Measurements from ENCODE around the gene SMAD7. TPM values are rescaled to one million over a fixed set of nuclear protein-coding genes. Genes with fewer than 3 reads are reported as not detected.

SMAD7 gene
- total and polyA plus RNA-seq, 4 donors, result 27.3 to 98.8 (median 44.2) TPM

- no peak overlapping the region for H3K4me3 ChIP-seq (ENCODE audit: low read length in 2 of 2)
- no peaks in the 10 kb centered on the region for H3K36me3 ChIP-seq (ENCODE audit: control insufficient read depth in 1 of 2, insufficient read depth in 2 of 2, low read length in 1 of 2)
- DNase-seq (peak in 1 of 2 donors; percentile 93), ATAC-seq (ENCODE audit: low FRiP score) (peak; percentile 24)
- intact Hi-C loops (cut with DNase I), result no loop called here
- H3K27me3 ChIP-seq (ENCODE audit: control insufficient read depth in 1 of 2, insufficient read depth in 2 of 2, low read length in 1 of 2), result no peaks in the 10 kb centered on the region
- no peaks in the 10 kb centered on the region for H3K4me1 ChIP-seq (ENCODE audit: control insufficient read depth in 1 of 2, insufficient read depth in 2 of 2, low read length in 2 of 2)
- H3K27ac ChIP-seq (ENCODE audit: low read depth in 1 of 2, low read length in 2 of 2), result peak overlapping the region in 1 of 2 donors; percentile 58
- 88 to 90% methylated on average over 9 of the region's 9 CpGs for WGBS, 2 donors
- no peaks in the 10 kb centered on the region for H3K9me3 ChIP-seq (ENCODE audit: control insufficient read depth, low read length)
Measured at GRCh38 chr18:48896875-48897511, 53.8 kb downstream of the SMAD7 start.

GRCh38 chr18:48896326-48896874, 54.4 kb downstream of the SMAD7 start:
- Histone ChIP-seq H3K27me3 (ENCODE audit: control insufficient read depth in 1 of 2, insufficient read depth in 2 of 2, low read length in 1 of 2) (no peaks in the 10 kb centered on the region), H3K4me1 (ENCODE audit: control insufficient read depth in 1 of 2, insufficient read depth in 2 of 2, low read length in 2 of 2) (no peaks in the 10 kb centered on the region), H3K9me3 (ENCODE audit: control insufficient read depth, low read length) (no peaks in the 10 kb centered on the region), H3K36me3 (ENCODE audit: control insufficient read depth in 1 of 2, insufficient read depth in 2 of 2, low read length in 1 of 2) (no peaks in the 10 kb centered on the region), H3K27ac (ENCODE audit: low read depth in 1 of 2, low read length in 2 of 2) (no peak overlapping the region), H3K4me3 (ENCODE audit: low read length in 2 of 2) (no peak overlapping the region)
- ATAC-seq (ENCODE audit: low FRiP score) (no peak), DNase-seq (no peak)
- intact Hi-C loops (cut with DNase I), result no loop called here
- 86 to 92% methylated on average over 8 of the region's 8 CpGs for WGBS, 2 donors

DNA sequence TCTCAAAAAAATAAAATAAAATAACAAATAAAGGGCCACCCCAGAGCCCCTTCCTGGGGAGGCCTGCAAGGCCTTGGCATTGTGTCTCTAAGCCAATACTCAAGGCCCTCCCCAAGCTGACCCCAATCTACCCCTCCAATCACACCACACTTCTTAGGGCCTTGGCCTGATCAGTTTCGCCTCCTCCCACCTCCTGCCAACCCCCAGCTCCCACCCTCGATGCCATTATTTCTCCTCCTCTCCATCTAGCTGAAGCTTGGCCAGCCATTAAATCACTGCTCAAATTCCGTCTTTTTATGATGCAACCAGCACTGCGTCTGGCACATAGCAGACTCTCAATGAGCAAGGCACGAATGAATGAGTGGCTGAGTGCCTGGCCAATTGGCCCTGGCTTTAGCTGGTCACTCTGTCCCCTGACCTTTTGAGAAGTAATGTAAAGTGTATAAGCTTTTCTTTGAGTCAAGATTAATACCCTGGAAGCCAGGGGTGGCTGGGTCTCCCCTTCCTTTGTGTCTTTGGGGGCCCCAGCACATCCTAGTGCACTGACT, 55.9 kb downstream of the SMAD7 start:
- DNase-seq (peak in 1 of 2 donors; percentile 78), ATAC-seq (ENCODE audit: low FRiP score) (peak; percentile 40)
- H3K36me3 ChIP-seq (ENCODE audit: control insufficient read depth in 1 of 2, insufficient read depth in 2 of 2, low read length in 1 of 2), result no peaks in the 10 kb centered on the region
- H3K4me3 ChIP-seq (ENCODE audit: low read length in 2 of 2), result no peak overlapping the region
- intact Hi-C loops (cut with DNase I), result no loop called here
- WGBS, 2 donors, result 31 to 43% methylated on average over 5 of the region's 5 CpGs
- no peaks in the 10 kb centered on the region for H3K27me3 ChIP-seq (ENCODE audit: control insufficient read depth in 1 of 2, insufficient read depth in 2 of 2, low read length in 1 of 2)
- H3K9me3 ChIP-seq (ENCODE audit: control insufficient read depth, low read length), result no peaks in the 10 kb centered on the region
- H3K4me1 ChIP-seq (ENCODE audit: control insufficient read depth in 1 of 2, insufficient read depth in 2 of 2, low read length in 2 of 2), result no peaks in the 10 kb centered on the region
- H3K27ac ChIP-seq (ENCODE audit: low read depth in 1 of 2, low read length in 2 of 2), result no peak overlapping the region

DNA sequence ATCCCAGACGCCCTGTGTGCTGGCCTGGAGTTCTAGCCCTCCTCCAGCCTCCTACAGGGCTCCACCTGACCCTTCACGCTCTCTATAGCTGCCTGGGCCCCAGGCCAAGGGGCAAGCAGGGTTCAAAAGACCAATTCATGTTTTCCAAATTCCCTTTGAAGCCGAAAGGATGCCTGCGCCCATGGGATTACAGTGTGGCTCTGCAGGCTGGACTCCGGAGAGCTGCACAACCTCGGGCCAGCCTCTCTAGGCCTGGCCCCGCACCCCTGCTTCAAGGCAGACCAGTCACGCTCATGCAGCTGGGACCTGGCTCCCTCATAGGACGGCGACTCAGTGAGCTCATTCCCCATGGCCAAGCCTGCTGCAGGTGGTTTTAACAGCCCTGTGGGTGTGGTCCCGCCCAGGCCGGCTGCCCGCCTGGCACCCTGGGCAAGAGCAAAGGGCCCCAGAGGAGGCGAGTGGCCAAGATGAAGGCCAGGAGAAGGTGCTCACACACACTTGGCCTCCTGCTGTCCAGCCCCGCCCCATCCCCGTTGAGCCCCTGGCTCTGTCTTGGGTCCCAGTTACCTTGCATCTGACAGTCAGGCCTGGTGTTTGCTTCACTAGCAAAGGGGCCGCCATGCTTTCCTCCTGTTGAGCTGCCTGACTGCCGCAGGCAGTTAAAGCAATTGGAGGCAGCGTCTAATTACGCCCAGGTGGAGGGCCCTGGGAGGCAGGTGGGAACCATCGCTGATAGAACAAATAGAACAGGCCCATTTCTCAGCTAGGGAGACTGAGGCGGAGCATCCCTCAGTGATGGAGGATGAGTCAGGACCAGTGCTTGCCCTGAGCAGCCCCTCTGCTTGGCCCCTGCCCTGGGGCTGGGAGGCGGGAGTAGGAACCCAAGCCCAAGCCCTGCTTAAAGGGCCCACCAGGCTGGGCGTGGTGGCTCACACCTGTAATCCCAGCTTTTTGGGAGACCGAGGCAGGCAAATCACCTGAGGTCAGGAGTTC, 56.9 kb downstream of the SMAD7 start:
- WGBS, 2 donors, result 83 to 88% methylated on average over 25 of the region's 25 CpGs
- no peak overlapping the region for H3K4me3 ChIP-seq (ENCODE audit: low read length in 2 of 2)
- no peaks in the 10 kb centered on the region for H3K4me1 ChIP-seq (ENCODE audit: control insufficient read depth in 1 of 2, insufficient read depth in 2 of 2, low read length in 2 of 2)
- intact Hi-C loops (cut with DNase I), result no loop called here
- DNase-seq (peak in 1 of 2 donors; percentile 65), ATAC-seq (ENCODE audit: low FRiP score) (no peak)
- no peaks in the 10 kb centered on the region for H3K27me3 ChIP-seq (ENCODE audit: control insufficient read depth in 1 of 2, insufficient read depth in 2 of 2, low read length in 1 of 2)
- H3K36me3 ChIP-seq (ENCODE audit: control insufficient read depth in 1 of 2, insufficient read depth in 2 of 2, low read length in 1 of 2), result no peaks in the 10 kb centered on the region
- no peak overlapping the region for H3K27ac ChIP-seq (ENCODE audit: low read depth in 1 of 2, low read length in 2 of 2)
- H3K9me3 ChIP-seq (ENCODE audit: control insufficient read depth, low read length), result no peaks in the 10 kb centered on the region

DNA sequence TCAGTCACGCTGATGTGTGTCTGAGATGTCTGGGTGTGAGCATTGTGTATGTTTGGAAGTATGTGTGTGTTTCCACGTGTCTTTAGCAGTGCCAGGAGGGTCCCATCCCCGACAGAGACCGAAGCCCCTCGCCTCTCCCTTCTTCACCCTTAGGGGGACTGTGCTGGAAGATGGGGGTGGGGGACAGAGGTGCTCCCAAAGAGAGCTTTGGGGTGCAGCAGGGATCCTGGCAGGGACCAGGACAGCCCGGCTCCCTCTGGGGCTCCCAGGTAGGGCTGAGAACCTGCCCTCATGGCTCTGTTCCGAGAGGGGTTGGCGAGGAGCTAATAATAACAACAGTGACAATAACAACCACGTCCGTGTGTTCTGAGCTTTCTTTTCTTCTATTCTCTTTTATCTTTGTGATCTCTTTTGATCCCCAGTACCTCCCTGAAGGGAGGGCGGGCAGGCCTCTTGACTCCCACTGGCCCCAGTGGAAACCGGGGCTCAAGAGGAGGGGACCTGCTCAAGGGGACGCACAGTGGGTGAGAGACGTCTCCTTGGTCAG, 57.6 kb downstream of the SMAD7 start:
- no peaks in the 10 kb centered on the region for H3K36me3 ChIP-seq (ENCODE audit: control insufficient read depth in 1 of 2, insufficient read depth in 2 of 2, low read length in 1 of 2)
- H3K9me3 ChIP-seq (ENCODE audit: control insufficient read depth, low read length), result no peaks in the 10 kb centered on the region
- no peak for ATAC-seq (ENCODE audit: low FRiP score)
- H3K27ac ChIP-seq (ENCODE audit: low read depth in 1 of 2, low read length in 2 of 2), result no peak overlapping the region
- H3K4me3 ChIP-seq (ENCODE audit: low read length in 2 of 2), result no peak overlapping the region
- 58 to 61% methylated on average over 14 of the region's 14 CpGs for WGBS, 2 donors
- H3K27me3 ChIP-seq (ENCODE audit: control insufficient read depth in 1 of 2, insufficient read depth in 2 of 2, low read length in 1 of 2), result no peaks in the 10 kb centered on the region
- DNase-seq, result peak in 1 of 2 donors; percentile 59
- no peaks in the 10 kb centered on the region for H3K4me1 ChIP-seq (ENCODE audit: control insufficient read depth in 1 of 2, insufficient read depth in 2 of 2, low read length in 2 of 2)
- intact Hi-C loops (cut with DNase I), result no loop called here

DNA sequence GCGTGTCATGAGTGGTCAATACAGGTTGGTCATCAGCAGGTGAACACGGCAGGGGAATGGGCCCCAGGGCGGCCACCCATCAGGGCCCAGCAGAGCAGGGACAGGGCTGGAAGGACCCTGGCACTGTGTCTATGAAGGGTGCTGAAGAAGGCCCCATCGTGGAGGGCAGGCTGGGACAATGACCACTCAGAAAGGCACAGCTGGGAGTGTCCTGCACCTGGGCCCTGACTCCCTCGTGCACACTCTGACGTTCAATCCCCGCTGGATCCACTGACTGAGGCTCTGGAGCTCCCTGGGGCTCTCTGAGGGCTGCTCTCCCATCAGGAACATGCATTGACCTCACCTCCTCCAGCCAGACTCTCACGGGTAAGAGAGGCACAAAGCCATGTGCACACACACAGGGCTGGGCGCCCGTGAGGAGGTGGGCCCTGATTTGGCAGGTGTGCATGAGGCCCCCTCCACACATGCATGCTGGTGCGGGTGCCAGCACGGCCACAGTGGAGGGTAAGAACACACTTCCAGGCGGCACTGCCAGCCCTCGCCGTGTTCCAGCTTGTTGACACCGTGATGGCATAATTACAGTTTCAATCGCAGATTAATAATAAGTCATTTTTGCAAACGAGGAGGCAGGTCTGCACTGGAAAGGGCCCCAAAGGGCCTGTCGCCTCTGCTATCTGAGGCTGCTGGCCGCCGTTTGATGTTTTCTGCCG, 58.5 kb downstream of the SMAD7 start:
- H3K9me3 ChIP-seq (ENCODE audit: control insufficient read depth, low read length), result no peaks in the 10 kb centered on the region
- 55 to 60% methylated on average over 22 of the region's 22 CpGs for WGBS, 2 donors
- ATAC-seq (ENCODE audit: low FRiP score) (no peak), DNase-seq (peak in 1 of 2 donors; percentile 65)
- no peaks in the 10 kb centered on the region for H3K4me1 ChIP-seq (ENCODE audit: control insufficient read depth in 1 of 2, insufficient read depth in 2 of 2, low read length in 2 of 2)
- H3K27ac ChIP-seq (ENCODE audit: low read depth in 1 of 2, low read length in 2 of 2), result no peak overlapping the region
- no peaks in the 10 kb centered on the region for H3K36me3 ChIP-seq (ENCODE audit: control insufficient read depth in 1 of 2, insufficient read depth in 2 of 2, low read length in 1 of 2)
- H3K27me3 ChIP-seq (ENCODE audit: control insufficient read depth in 1 of 2, insufficient read depth in 2 of 2, low read length in 1 of 2), result no peaks in the 10 kb centered on the region
- no peak overlapping the region for H3K4me3 ChIP-seq (ENCODE audit: low read length in 2 of 2)
- intact Hi-C loops (cut with DNase I), result no loop called here

DNA sequence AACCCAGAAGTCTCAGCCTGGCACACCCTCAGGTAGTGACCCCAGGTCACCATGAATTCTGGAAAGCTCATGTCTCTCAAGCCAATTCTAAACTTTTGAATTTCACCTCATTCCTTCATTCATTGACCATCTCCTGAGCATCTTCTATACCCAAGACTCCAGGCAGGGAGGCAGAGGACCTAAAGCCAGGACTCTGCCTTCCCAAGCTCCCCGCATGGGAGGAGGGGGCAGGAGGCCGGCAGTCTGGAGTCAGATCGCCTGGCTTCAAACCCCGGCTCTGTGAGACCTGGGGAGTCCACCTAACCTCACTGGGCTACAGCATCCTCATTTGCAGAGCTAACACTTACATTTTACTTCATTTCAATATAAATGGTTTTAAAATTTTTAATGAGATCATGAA, 59.0 kb downstream of the SMAD7 start:
- Histone ChIP-seq H3K27me3 (ENCODE audit: control insufficient read depth in 1 of 2, insufficient read depth in 2 of 2, low read length in 1 of 2) (no peaks in the 10 kb centered on the region), H3K4me1 (ENCODE audit: control insufficient read depth in 1 of 2, insufficient read depth in 2 of 2, low read length in 2 of 2) (no peaks in the 10 kb centered on the region), H3K27ac (ENCODE audit: low read depth in 1 of 2, low read length in 2 of 2) (no peak overlapping the region), H3K36me3 (ENCODE audit: control insufficient read depth in 1 of 2, insufficient read depth in 2 of 2, low read length in 1 of 2) (no peaks in the 10 kb centered on the region), H3K4me3 (ENCODE audit: low read length in 2 of 2) (no peak overlapping the region), H3K9me3 (ENCODE audit: control insufficient read depth, low read length) (no peaks in the 10 kb centered on the region)
- WGBS, 2 donors, result 97% methylated on average over 4 of the region's 4 CpGs
- no peak for ATAC-seq (ENCODE audit: low FRiP score)
- DNase-seq, result peak in 1 of 2 donors; percentile 25
- intact Hi-C loops (cut with DNase I), result no loop called here
